Heart left ventricle (tissue), 16 donors: Measurements from ENCODE around the gene COCH. TPM values are rescaled to one million over a fixed set of nuclear protein-coding genes. Genes with fewer than 3 reads are reported as not detected.

ENCODE experiments used
- ATAC-seq, 4 donors: fragments of 200-7000 bp; cut with Tn5 transposase; one replicate each; pipeline ENCODE4 v1.9.1; 2020 to 2022; ENCODE audit warnings: moderate library complexity in 4 of 4, mild to moderate bottlenecking in 3 of 4, moderate number of reproducible peaks in 1 of 4
- DNase-seq, 5 donors: peaks; one replicate each; pipeline ENCODE4 v3.0.0-alpha.2; 2020
- H3K27ac ChIP-seq, 12 donors: fragments of 200-600 bp; sonication (generic) in 4 of 12; one replicate each; pipeline versions ENCODE4 v1.5.0 to v1.8.0; 2016 to 2022; ENCODE audit warnings: mild to moderate bottlenecking in 2 of 12
- H3K27me3 ChIP-seq, 9 donors: fragments of 200-600 bp; sonication (generic) in 2 of 9; one replicate each; pipeline versions ENCODE4 v1.5.1 to v1.8.0; 2016 to 2022; ENCODE audit warnings: mild to moderate bottlenecking in 3 of 9
- H3K36me3 ChIP-seq, 9 donors: fragments of 200-600 bp; sonication (generic) in 2 of 9; one replicate each; pipeline versions ENCODE4 v1.5.0 to v1.8.0; 2018 to 2022; ENCODE audit warnings: mild to moderate bottlenecking in 2 of 9
- H3K4me1 ChIP-seq, 12 donors: fragments of 200-600 bp; sonication (generic) in 4 of 12; one replicate each; pipeline versions ENCODE4 v1.5.0 to v1.8.0; 2016 to 2022; ENCODE audit warnings: mild to moderate bottlenecking in 3 of 12
- H3K4me3 ChIP-seq, 12 donors: fragments of 200-600 bp; sonication (generic) in 4 of 12; one replicate each; pipeline versions ENCODE4 v1.5.0 to v1.8.0; 2017 to 2022; ENCODE audit warnings: mild to moderate bottlenecking in 9 of 12, moderate library complexity in 4 of 12
- H3K9me3 ChIP-seq, 12 donors: fragments of 200-600 bp; sonication (generic) in 4 of 12; one replicate each; pipeline versions ENCODE4 v1.5.0 to v1.8.0; 2016 to 2022; ENCODE audit warnings: mild to moderate bottlenecking in 1 of 12
- POLR2A ChIP-seq, 2 donors: fragments of 450-650 bp; IDR thresholded peaks; one replicate each; pipeline ENCODE4 v1.6.1; 2017; ENCODE audit warnings: antibody characterized with exemption in 2 of 2, mild to moderate bottlenecking in 2 of 2, moderate library complexity in 2 of 2
- WGBS, 4 donors: extraction: QIAGEN DNeasy Blood & Tissue Kit in 2 of 4; methylation state at CpG; one replicate each; pipeline versions ENCODE4 v1.1.5 to v1.1.7; 2013 to 2018; 5-methylcytosine and 5-hydroxymethylcytosine counted together
- intact Hi-C, 10 donors: fragments of 100-400 bp; cut with DNase I; formaldehyde crosslinking; loops; one replicate each; pipeline versions ENCODE4 v1.11.1 to v1.14.2; 2022
- polyA plus RNA-seq, 2 donors: library from polyadenylated mRNA; stranded (reverse); fragments of 200-250 nt; gene quantifications; one replicate each; pipeline ENCODE4 v1.2.3, GENCODE V29; 2013
- total RNA-seq, 9 donors: library from RNA; depleted of rRNA in 2 of 9; stranded (reverse); fragments of >200 nt in 2 of 9; fragmentation: NEBNext Ultra II Directional in 3 of 9; extraction: Animal tissue kit (Norgen Biotek cat#: 25700) in 3 of 9; gene quantifications; one replicate each; pipeline versions ENCODE4 v1.1.0 to v1.2.4, GENCODE V29; 2016 to 2023
- TF ChIP-seq, protein P1 (sequence below), 12 donors: fragments of 200-600 bp; sonication (generic) in 4 of 12; IDR thresholded peaks; one replicate each; pipeline versions ENCODE4 v1.5.0 to v1.8.0; 2018 to 2022; ENCODE audit warnings: antibody characterized with exemption in 12 of 12, mild to moderate bottlenecking in 5 of 12
- donor health status: ischemic (EF 13 %, LVEDD 7.1; RV severe dilation, severe dysfunction).
- donor health status: healthy with polysubstance abuse.
- donor health status: DM: no; HTN: yes; CAD: no.
- donor health status: DM: no; HTN: no; CAD: no.
- donor health status: ischemic (EF 25% LVEDD 6.9; RV normal size, moderate dysfunction).
- donor health status: ischemic (EF 25% LVEDD 5.7; RV mildly dilated, moderate dysfunction).
- donor health status: healthy.
- donor health status: DM: yes; HTN: yes; CAD: no.
- donor health status: ischemic (EF 35%, LVEDD 5.7; RV mildly dilated, moderate dysfunction).
- donor health status: nonischemic (EF 11% LVEDD 7.7; RV severe dilation, severe dysfunction).
- donor health status: DM: yes; HTN: yes; CAD: no.
- donor health status: PGD.
- donor health status: ischemic (EF 29% LVEDD 5.4; RV normal size, mild dysfunction).
- donor health status: nonischemic (EF 23%, LVEDD 6.1; RV moderate dilation, normal function).

Gene COCH
- total and polyA plus RNA-seq, 11 donors = 0.23 to 1.6 (median 0.65) TPM

DNA sequence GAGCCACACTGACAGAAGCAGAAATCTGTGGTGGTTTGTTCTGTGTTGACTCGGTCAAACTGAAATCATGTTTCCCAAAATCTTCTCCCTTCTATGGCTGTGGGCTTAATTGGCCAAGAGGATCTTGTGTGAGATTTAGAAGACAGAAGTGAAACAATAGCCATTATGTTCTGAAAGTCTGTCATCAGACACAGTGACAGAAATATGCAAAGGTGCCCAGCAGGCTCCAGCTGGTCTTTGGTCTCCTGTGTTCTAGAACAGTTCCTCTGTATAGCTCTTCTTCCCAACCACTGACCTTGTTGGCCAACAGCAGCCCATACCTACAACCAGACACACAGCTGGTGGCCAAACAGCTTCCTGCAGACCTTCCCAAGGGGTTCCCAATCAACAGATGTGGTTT lies 25.0 kb upstream of the COCH start:
- TF ChIP-seq, protein P1, sequence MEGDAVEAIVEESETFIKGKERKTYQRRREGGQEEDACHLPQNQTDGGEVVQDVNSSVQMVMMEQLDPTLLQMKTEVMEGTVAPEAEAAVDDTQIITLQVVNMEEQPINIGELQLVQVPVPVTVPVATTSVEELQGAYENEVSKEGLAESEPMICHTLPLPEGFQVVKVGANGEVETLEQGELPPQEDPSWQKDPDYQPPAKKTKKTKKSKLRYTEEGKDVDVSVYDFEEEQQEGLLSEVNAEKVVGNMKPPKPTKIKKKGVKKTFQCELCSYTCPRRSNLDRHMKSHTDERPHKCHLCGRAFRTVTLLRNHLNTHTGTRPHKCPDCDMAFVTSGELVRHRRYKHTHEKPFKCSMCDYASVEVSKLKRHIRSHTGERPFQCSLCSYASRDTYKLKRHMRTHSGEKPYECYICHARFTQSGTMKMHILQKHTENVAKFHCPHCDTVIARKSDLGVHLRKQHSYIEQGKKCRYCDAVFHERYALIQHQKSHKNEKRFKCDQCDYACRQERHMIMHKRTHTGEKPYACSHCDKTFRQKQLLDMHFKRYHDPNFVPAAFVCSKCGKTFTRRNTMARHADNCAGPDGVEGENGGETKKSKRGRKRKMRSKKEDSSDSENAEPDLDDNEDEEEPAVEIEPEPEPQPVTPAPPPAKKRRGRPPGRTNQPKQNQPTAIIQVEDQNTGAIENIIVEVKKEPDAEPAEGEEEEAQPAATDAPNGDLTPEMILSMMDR (IDR thresholded peaks at IDR 0.05) = no peak
- no peak for TF ChIP-seq POLR2A (IDR thresholded peaks at IDR 0.05)
- no peaks in the 10 kb centered on the region for H3K9me3 ChIP-seq
- H3K27ac ChIP-seq = no peak overlapping the region
- WGBS, 4 donors = 73 to 92% (median 86%) methylated on average over 1 of the region's 1 CpG
- H3K36me3 ChIP-seq = no peaks in the 10 kb centered on the region
- ATAC-seq = no peak
- peaks cover 0 to 14% (median 0%) of the 10 kb centered on the region in 9 donors for H3K27me3 ChIP-seq
- H3K4me3 ChIP-seq = no peak overlapping the region
- DNase-seq = no peak
- intact Hi-C loops = no loop called here
- peaks cover 0 to 14% (median 0%) of the 10 kb centered on the region in 12 donors for H3K4me1 ChIP-seq

DNA sequence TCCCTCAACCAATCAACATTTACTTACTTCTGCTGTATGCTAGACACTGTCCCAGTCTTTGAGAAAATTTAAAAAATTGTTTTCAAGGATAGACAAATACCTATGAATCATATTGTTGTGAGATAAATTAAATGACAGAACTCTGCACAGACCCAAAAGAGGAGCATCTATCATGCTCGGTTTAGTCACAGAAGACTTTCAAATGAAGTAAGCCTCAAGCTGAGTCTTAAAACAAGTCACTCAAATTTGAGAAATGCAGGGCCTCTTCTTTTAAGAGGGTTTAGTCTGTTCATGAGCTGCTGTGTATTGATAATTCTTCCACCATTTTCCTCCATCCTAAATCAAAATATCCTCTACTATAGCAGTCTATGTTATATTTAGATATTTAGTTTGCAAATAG lies 24.4 kb upstream of the COCH start:
- H3K27me3 ChIP-seq = peaks cover 0 to 14% (median 0%) of the 10 kb centered on the region in 9 donors
- no peak overlapping the region for H3K4me3 ChIP-seq
- H3K36me3 ChIP-seq = no peaks in the 10 kb centered on the region
- WGBS, 4 donors = 78 to 87% (median 82%) methylated on average over 1 of the region's 1 CpG
- no peak for ATAC-seq
- intact Hi-C loops = no loop called here
- H3K4me1 ChIP-seq = peaks cover 0 to 14% (median 0%) of the 10 kb centered on the region in 12 donors
- no peak for DNase-seq
- TF ChIP-seq POLR2A (IDR thresholded peaks at IDR 0.05) = no peak
- TF ChIP-seq, protein P1 (IDR thresholded peaks at IDR 0.05) = no peak
- H3K9me3 ChIP-seq = no peaks in the 10 kb centered on the region
- H3K27ac ChIP-seq = no peak overlapping the region

DNA sequence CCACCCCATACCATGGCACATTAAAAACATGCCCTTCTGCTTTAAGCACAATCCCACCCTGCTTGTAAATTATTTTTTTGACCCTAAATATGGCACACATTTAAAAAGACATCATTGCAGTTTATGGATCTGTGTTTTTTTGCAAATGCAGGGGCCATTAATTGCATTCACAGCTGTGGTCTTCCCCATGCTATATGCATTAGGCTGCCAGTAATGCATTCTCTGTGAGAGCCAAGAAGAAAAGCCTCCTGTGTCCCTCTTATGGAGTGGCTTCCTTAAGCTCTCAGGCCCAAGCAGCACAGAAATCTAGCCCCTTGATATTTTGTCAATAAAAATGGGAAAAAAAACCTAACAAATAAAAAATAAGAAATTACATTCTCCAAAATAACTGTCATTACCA lies 20.4 kb upstream of the COCH start:
- no peaks in the 10 kb centered on the region for H3K36me3 ChIP-seq

DNA sequence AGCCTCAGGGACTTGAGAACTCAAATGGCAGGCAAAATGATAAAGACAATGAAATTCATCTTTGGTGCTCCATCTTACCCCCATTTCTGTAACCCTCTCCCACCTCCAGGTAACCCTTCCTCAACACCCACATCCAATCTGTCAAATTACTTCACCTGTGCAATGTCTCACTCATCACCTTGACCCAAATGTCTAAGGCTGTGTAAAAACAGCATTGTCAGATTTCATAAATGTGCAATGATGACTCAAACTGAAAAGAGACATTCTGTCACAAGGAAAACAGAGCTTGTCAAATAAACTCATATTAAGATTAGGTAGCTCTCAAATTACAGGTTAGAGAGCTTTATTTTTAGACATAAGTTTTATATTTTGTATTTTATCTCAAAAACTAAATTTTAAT lies 19.9 kb upstream of the COCH start:
- H3K27ac ChIP-seq = no peak overlapping the region
- intact Hi-C loops = no loop called here
- peaks cover 0 to 6% (median 0%) of the 10 kb centered on the region in 9 donors for H3K27me3 ChIP-seq
- ATAC-seq = no peak
- H3K9me3 ChIP-seq = no peaks in the 10 kb centered on the region
- DNase-seq = no peak
- TF ChIP-seq, protein P1 (IDR thresholded peaks at IDR 0.05) = no peak
- no peak for TF ChIP-seq POLR2A (IDR thresholded peaks at IDR 0.05)
- H3K4me1 ChIP-seq = peaks cover 0 to 2% (median 0%) of the 10 kb centered on the region in 12 donors
- H3K36me3 ChIP-seq = no peaks in the 10 kb centered on the region
- H3K4me3 ChIP-seq = no peak overlapping the region

More for the DNA sequence above, 20.4 kb upstream of the COCH start:
- ATAC-seq = no peak
- DNase-seq = no peak
- Histone ChIP-seq H3K9me3 (no peaks in the 10 kb centered on the region), H3K27me3 (peaks cover 0 to 7% (median 0%) of the 10 kb centered on the region in 9 donors), H3K4me3 (no peak overlapping the region), H3K27ac (no peak overlapping the region), H3K4me1 (peaks cover 0 to 8% (median 0%) of the 10 kb centered on the region in 12 donors)
- intact Hi-C loops = no loop called here
- TF ChIP-seq, protein P1 (IDR thresholded peaks at IDR 0.05) = no peak
- no peak for TF ChIP-seq POLR2A (IDR thresholded peaks at IDR 0.05)
